Measurements from ENCODE around the gene SYMPK.

The SYMPK gene

GRCh38 chr19:45876411-45877197, 13.7 kb upstream of the SYMPK start:
- TF ChIP-seq CTCF (IDR thresholded peaks at IDR 0.05) = no peak

GRCh38 chr19:45876161-45876410, 13.1 kb upstream of the SYMPK start:
- no peak for TF ChIP-seq CTCF (IDR thresholded peaks at IDR 0.05)

- TF ChIP-seq CTCF (IDR thresholded peaks at IDR 0.05) = no peak
Measured at GRCh38 chr19:45874620-45874966, 11.6 kb upstream of the SYMPK start.

GRCh38 chr19:45873219-45873772, 10.3 kb upstream of the SYMPK start:
- no peak for TF ChIP-seq CTCF (IDR thresholded peaks at IDR 0.05)

- no peak for TF ChIP-seq CTCF (IDR thresholded peaks at IDR 0.05)
Measured at GRCh38 chr19:45872095-45872919, 9.4 kb upstream of the SYMPK start.

GRCh38 chr19:45870798-45871197, 7.9 kb upstream of the SYMPK start:
- no peak for TF ChIP-seq CTCF (IDR thresholded peaks at IDR 0.05)

- TF ChIP-seq CTCF (IDR thresholded peaks at IDR 0.05) = no peak
Measured at GRCh38 chr19:45866400-45867176, 3.6 kb upstream of the SYMPK start.
